Colon (tissue), 2 donors: ENCODE data around the gene UVSSA.
"Not testable (repeated sequence)": the region's sequence is repeated elsewhere in the genome, so short reads cannot be mapped to it uniquely, and the experiment has no call there.

Source experiments
- FAIRE-seq: peaks from 2 replicates; lab custom pipeline; 2012; peaks lifted over from hg19 to GRCh38; lab: Jason Lieb, UNC
- donor health status: control.
- donor health status: control.

UVSSA gene

DNA sequence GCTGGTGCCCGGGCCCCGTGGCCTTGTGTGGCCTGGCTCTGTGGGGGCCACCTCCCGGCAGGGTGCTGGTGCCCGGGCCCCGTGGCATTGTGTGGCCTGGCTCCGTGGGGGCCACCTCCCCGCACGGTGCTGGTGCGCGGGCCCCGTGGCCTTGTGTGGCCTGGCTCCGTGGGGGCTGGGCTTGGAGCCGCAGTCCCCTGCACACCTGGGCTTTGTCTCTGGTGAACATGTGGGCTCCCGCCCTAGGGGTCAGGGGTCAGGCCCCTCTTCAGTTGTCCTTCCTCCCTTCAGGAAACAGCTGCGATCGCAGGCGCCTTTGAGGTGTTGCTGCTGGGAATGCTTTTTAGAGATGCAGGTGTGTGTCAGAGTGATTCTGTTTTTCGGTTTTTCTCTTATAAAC lies 17.2 kb downstream of the UVSSA start:
- no peak for FAIRE-seq

DNA sequence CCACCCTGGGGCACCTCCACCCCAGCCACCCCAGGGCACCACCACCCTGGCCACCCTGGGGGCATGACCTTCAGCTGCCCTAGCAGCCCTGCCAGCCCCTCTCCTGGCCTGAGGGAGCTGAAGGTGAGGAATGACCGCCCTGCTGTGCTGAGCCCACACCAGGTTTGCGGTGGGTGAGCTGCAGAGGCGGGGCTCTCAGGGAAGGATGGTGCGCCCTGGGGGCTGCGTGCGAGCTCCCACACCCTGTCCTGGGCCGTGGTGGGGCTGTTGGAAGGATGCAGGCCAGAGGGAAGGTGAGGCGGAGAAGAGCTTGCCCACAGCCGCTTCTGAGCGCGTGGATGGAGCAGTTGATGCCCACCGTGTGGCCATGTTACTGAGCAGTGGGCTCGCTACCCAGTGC lies 17.7 kb downstream of the UVSSA start:
- no peak for FAIRE-seq

DNA sequence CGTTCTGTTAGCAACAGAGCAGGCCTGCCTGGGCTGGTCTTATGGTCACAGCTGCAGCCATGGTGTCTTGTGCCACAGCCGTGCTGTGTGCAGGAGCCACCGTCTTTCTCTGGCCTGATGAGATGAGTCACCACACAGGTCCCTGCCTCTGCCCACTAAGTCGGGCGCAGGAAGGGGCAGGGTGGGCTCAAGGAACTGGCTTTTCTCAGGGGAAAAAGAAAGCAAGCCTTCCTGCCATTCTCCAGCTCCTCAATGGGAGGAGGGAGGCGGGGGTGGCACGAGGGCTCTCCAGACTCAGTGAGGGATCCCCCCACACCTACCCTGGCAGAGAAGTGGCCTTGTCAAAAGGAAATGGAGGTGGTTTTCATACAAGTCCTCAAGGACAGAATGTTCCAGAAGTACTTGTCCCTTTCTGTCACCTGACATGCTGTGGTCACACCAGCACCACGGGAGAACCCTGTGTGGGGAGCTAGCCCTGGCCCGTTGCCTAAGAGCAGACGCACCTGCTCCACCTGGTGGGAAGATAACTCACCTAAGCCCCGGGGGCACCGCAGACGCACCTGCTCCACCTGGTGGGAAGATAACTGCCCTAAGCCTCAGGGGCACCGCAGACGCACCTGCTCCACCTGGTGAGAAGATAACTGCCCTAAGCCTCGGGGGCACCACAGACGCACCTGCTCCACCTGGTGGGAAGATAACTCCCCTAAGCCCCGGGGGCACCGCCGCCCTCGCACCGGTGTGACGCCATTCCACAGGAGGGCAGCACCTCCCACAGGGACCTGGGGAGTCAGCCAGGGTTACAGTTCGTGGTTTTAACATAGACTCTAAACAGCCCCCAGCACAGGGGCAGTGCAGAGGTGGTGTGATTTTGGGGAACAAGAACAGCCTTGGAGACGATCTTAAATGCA lies 18.5 kb downstream of the UVSSA start:
- no peak for FAIRE-seq

DNA sequence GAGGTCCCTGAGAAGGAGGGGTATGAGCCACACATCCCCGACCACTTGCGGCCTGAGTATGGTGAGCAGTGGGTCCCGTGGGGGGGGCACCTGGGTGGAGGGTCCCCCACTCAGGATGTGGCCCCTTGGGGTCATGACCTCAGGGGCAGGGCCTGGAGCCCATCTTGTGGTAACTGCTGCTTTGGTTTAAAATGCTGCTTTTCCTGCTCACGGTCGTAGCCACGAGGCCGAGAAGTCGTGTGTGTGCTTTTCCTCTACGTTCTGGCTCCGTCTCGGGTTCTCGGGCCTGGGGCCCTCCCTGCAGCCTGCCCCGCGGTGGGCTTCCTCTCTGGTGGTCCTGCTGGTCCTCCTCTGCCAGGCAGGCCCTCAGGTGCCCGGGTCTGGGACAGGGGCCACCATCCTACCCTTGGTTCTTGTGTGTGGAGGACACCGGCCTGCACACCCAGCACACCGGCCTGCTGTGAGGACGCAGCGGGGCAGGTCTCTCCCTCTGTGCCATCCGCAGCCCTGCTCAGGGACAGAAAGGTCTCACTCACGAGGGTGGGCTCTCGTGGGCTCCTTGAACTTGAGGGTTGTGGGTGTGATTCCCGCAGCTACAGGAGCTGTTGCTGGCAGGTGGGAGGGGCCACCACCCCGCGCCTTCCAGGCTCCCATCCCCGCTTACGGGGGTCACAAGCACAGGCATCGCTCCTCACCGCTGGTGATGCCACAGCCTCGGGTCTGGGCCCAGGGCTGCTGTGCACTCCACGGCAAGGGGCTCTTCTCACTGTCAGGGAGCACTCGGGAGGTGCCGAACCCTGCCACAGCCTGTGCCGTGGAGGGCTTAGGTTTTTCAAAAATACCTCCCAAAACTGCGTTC lies 19.6 kb downstream of the UVSSA start:
- no peak for FAIRE-seq

DNA sequence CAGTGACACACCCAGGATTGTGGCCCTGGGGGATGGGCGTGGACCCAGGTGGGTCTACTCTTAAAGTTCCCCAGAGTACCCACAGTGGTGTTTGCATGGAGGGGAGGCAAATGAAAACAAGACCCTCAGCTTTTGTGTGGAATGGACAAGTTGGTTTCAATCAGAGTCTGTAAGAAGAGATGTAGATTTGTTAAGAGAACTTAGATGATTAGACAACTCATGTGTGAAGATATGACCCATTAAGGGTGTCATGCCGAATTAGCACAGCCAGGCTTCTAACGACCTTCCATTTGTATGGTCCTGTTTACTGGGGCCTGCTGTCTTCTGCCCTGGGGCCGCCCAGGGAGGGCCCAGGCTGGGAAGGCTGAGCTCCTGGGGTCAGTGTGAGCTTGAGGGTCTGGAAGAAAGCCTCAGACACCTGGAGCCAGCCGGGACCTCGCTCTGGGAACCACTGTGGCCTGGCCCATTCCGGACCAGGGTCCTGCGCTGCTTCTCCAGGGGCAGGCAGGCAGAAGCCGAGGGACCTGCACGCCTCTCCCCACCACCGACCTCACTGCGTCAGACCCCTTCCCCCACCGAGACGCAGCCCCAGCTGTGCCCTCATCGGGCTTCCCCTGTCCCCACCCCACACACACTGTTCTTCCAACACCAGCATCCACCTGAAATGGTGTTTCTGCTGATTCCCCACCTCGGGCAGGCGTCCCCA lies 20.4 kb downstream of the UVSSA start:
- FAIRE-seq = no peak

DNA sequence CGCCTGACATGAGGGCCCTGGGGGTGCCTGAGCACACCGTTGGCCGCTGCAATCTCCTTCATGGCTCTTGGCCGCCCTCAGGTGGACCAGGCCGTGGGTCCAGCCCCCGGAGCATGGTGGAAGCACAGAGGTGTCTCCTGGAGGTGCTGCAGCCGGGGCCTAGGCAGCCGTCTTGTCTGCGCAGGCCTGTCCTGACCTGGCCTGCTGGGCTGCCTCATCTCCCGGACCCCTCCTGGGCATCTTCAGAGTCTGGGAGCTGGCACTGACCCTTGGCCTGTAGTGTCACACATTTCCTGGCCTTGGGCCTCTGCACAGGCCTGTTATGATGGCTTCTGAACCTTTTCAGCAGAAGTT lies 20.9 kb downstream of the UVSSA start:
- FAIRE-seq = no peak

DNA sequence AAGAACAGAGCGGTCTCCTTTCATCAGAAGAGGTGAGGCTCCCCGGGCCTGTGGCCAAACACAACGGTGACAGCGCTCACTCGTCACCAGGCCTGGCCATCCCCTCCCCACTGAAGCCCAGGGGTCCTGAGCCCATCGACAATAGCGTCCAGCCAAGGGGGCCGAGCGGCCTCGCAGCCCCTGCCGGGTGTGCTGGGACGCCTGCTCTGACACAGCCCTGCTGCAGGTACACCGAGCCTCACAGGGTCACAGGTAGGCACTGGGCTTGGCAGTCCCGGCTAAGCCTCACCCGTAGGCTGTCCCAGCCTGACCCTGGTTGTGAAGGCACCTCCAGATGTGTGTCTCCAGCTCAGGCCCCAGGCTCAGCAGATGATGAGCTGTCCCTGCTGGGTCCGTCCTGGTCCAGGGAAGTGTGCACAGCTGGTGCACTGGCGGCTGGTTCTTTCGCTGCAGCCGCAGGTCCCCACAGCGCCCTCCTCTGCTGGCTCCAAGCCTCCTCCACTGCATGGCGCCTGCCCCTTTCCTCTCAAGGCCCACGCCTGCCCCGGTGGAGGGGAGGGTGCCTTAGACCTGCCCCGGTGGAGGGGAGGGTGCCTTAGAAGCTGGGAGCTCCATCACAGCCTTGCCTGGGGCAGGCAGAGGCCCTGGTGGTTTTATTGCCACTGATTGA lies 21.5 kb downstream of the UVSSA start:
- FAIRE-seq = no peak

DNA sequence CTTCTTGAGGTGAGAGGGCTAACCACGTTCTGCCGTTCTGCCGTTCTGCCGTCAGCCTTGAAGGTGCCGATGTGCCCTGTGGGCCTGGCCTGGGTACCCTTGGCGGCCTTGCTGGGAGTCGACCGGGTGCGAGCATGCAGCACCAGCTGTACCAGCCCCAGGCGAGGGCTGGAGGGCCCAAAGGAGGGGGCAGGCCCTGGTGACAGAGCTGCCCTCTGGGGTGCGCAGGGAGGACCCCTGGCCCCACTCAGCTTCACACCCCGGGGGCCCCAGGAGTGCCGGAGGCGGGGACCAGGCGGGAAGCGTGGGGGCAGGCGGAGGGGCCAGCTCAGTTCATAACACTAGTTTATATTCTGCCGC lies 22.1 kb downstream of the UVSSA start:
- FAIRE-seq = no peak

DNA sequence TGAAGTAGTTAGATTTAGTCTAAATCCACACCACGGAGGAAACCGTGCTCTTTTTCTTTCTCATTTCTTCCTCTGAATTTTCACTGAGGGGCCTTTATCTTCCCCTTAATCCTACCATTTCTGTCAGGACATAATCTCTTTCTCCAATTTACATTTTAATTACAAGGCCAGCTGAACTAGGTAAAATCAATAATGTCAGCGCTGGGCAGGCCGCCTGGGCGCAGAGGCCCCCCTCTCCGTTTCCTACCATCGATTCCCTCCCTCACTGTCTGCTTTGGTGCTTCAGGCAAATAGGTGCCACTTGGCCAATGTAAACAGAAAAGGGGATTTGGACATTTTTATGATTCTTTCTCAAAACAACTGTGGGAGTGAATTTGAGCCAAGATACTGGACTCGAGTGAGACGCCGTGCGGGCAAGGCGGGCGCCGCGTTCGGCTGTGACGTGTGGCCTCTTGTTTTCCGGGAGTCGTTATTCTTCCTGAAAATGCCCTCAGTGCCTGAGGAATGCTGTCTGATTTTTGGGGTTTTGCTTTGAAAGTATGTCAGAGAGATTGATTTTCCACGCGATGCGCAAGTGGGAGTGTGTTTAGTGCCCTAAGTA lies 22.6 kb downstream of the UVSSA start:
- FAIRE-seq = no peak

DNA sequence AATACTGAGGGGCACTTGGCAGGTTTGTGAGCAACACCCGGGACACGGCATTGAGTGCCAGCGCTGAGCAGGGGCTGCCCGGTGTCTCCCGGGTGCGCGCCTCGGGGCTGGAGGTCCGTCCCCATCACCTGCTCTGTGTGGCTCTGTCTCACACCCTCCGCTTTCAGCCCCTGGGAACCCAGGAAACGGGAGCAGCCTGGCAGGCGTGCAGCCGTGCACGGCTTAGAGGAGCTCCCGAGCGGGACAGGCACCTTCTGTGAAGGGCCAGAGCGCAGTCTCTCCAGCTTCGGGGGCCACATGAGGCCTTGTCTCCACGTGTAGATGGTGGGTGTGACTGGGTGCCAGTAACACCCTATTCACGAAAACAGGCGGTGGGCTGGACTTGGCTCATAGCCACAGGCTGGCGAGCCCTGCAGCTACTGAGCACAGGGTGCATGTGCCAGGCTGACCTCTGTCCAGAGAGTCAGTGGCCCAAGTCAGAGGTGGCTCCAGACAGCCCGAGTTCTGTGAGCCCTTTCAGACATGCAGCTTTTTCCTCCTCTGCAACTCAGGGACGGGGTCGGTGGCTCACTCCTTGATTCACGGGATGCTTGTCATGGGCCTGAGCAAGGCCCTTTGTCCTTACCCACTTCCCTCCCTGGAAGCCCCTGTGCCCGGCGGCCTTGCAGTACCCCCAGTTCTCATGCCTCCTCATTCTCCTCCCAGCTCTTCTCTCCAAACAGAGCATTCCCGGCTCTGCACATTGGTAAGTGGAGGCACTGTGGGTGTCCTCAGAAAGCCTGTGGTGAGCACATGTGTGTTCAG lies 23.5 kb downstream of the UVSSA start:
- no peak for FAIRE-seq

DNA sequence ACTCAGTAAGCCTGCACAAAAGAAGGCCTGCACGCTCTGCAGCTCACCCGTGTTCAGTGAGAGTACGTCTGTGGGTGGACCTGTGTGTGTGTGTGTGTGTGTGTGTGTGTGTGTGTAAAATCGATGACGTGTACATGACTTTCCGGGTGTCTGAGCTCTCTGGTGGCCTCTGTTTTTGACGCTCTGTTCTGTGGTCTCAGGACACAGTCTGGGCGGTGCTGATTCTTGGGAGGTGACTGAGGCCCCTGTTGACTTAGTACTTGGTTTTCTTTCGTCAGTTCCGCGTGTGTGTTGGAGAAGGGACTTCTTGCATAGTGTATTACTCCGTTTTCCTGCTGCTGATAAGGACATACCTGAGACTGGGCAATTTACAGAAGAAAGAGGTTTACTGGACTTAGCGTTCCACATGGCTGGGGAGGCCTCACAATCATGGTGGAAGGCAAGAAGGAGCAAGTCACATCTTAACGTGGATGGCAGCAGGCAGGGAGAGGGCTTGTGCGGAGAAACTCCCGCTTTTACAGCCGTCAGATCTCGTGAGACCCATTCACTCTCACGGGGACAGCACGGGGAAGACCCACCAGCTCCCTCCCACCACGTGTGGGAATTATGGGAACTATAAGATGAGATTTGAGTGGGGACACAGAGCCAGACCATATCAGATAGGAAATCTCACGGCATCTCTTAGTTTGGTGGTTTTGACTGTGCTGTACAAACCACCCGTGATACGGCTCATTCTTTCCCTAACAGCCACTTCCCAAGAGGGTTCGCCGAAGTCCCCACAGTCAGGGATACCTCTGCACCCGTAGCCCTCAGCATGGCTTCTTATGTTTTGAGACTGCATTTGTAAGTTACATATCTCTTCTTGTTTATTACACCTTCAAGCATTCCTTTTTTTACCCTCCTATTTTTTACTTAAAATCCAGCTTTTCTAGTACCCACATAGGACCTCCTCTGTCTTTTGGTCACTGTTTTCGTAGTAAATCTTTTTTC lies 24.5 kb downstream of the UVSSA start:
- no peak for FAIRE-seq

DNA sequence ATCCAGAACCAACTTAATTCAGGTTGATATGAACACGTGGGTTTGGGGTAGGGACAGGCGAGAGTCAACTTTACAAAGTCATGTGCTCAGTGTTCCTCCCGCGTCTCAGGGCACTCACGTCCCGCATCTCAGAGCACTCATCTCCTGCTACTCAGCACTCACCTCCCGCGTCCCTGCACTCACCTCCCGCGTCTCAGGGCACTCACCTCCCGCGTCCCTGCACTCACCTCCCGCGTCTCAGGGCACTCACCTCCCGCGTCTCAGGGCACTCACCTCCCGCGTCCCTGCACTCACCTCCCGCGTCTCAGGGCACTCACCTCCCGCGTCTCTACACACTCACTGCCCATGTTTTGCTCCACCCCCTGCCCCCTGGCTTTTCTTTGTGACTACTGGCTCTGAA lies 25.6 kb downstream of the UVSSA start:
- FAIRE-seq = not testable (repeated sequence)

DNA sequence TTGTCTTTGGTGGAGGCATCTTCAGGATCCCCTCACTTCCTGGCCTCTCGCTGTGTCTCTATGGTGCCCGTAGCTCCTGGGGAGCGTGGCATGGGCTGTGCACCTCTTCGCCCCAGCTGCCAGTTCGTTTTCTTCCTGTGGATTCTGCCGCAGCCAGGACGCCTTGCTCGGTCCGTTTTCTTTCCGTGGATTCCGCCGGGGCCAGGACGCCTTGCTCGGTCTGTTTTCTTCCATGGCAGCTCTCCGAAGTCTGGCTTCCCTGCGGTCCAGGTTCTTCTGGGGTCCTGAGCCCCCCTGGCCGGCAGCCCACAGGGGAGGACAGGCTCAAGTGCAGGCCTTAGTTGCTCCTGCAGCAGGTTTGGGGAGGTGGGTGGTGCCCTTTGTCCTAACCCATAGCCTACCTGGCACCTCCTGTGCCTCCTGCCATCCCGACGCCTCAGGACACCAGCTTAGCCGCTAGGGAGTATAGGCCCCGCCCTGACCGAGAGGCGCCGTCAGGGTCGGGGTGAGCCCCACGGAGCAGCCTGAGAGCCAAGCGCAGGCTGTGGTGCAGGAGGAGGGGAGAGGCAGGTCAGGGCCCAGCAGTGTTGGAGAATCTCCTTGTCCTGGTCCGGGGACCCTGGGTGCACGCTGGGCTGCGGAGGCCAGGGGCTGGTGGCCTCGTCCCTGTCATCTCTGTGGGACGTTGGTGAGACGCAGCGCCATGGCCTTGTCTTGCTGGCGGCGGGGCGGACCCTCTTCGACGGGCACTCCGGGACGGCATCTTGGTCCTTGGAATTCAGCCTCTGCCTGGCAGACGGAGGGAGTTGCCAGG lies 27.1 kb downstream of the UVSSA start:
- no peak for FAIRE-seq

DNA sequence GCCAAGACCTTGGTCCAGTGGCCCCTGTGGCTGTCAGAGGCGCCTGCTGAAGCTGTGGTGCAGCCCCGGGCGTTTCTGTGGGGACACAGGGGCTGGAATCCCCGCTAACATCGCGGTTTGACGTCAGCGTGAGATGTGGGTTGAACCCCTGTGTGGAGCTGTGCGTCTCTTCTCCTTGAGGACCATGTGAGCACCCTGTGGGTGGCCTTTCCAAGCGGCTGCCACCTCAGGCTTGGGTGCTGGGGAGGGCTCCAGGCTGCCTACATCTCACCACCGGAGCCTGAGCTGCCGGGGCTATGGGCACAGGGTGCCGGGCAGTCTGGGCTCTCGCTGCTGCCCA lies 27.7 kb downstream of the UVSSA start:
- no peak for FAIRE-seq

DNA sequence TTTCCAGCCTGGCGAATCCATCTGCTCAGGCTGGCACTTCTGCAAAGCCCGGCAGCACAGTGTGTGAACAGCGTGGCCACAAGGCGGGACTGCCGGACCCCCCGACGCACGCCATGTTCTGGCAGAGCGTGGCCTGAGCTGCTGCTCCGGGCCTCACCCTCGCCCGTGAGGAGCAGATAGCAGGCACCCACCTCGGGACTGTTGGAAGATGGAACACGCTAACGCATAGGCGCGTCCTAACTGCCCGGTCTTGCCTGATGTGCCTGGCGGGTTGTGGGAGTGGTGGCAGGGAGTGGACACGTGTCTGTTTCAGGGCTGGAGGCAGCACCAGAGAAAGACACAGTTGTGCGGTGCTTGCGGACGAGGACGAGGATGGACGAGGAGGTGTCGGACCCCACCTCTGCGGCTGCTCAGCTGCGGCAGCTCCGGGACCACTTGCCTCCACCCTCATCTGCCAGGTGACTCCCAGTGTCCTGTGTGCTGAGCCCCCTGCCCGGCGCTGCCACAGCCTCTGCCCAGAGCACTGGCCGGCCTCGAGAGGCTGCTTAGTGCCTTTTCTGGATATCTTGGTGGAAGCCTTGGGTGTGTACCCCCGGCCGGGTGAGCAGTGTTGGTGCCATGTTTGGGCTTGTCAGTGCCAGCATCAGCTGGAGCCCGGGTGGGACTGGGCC lies 28.2 kb downstream of the UVSSA start:
- FAIRE-seq = no peak

DNA sequence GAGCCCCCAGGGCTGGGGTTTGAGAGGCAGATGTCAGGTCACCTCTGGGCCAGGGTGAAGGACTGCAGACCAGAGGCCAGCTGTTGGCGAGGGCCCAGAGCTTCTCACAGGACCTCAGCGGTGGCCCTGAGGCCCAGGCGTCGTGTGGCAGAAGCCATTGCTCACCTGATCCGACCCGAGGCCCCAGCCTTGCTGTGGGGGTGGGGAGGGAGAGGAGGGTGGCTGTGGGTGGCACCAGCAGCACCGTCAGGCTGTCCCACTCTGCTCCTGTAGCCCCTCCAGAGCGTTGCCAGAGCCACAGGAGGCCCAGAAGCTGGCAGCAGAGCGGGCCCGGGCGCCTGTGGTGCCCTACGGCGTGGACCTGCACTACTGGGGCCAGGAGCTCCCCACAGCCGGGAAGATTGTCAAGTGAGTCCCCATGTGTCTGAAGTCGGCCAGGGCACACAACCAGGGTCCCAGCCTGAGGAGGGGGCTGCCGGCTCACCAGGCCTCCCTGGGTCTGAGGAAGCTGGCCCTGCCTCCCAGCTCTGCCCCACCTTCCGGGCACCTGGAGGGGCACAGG lies 28.8 kb downstream of the UVSSA start:
- FAIRE-seq = no peak

DNA sequence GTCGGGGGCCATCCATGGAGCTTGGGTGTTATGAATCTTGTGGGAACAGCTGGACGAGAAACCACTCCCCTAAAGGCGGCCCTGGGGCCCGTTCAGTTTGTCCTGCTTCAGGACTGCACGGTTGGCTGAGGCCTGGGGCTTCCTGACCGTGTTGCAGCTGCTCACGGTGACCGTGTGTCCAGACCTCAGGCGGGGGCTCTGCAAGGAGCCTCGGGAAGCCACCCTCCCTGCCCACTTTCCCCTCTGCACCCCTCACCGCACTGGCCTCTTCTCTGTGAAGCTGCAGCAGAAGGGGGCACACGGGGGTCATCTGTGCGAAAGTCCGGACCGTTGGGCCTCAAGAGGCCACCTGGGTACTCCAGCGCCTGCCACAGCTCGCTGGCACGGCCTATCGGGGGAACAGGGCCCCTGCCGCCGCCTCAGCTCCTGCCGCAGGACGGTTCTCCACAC lies 29.4 kb downstream of the UVSSA start:
- no peak for FAIRE-seq
